Measurements from ENCODE around the gene PARVG. TPM values are rescaled to one million over a fixed set of nuclear protein-coding genes. Genes with fewer than 3 reads are reported as not detected.

The PARVG gene
- total RNA-seq, 1 experiment from 2014 or later: not detected

GRCh38 chr22:44139773-44140172 is 41.0 kb upstream of the PARVG start:
- H3K27me3 ChIP-seq (ENCODE audit: low read length): no peaks in the 10 kb centered on the region
- DNase-seq (no peak), ATAC-seq (no peak)
- H3K79me2 ChIP-seq (ENCODE audit: low read length): no peaks in the 10 kb centered on the region
- no peak overlapping the region for H3K4me2 ChIP-seq (ENCODE audit: low read length)
- no peaks in the 10 kb centered on the region for H3K9me3 ChIP-seq (ENCODE audit: low read length)
- no peaks in the 10 kb centered on the region for H3K9me2 ChIP-seq (replicated peaks; ENCODE audit: low read length)
- ChIA-PET POLR2A (ENCODE audit: unreplicated experiment) (no interaction called here), CTCF (no interaction called here)
- no peak overlapping the region for H3K4me3 ChIP-seq (ENCODE audit: low read length)
- no peak overlapping the region for H2AFZ ChIP-seq (ENCODE audit: low read length)
- H3K9ac ChIP-seq (ENCODE audit: low read length): no peak overlapping the region
- H3K27ac ChIP-seq (ENCODE audit: low read length): no peak overlapping the region
- no peaks in the 10 kb centered on the region for H4K20me1 ChIP-seq (ENCODE audit: low read length)
- peaks cover 23% of the 10 kb centered on the region for H3K36me3 ChIP-seq (ENCODE audit: low read depth, low read length)
- no peaks in the 10 kb centered on the region for H3F3A ChIP-seq (ENCODE audit: low read length, unreplicated experiment)
- no peaks in the 10 kb centered on the region for H3K4me1 ChIP-seq (ENCODE audit: insufficient read depth, low read length)
- no peak for TF ChIP-seq EZH2phosphoT487 (IDR thresholded peaks at IDR 0.05; ENCODE audit: borderline replicate concordance, low read length)
- TF ChIP-seq EZH2 (IDR thresholded peaks at IDR 0.05; ENCODE audit: low read length, unreplicated experiment): no peak
- TF ChIP-seq, protein P1, sequence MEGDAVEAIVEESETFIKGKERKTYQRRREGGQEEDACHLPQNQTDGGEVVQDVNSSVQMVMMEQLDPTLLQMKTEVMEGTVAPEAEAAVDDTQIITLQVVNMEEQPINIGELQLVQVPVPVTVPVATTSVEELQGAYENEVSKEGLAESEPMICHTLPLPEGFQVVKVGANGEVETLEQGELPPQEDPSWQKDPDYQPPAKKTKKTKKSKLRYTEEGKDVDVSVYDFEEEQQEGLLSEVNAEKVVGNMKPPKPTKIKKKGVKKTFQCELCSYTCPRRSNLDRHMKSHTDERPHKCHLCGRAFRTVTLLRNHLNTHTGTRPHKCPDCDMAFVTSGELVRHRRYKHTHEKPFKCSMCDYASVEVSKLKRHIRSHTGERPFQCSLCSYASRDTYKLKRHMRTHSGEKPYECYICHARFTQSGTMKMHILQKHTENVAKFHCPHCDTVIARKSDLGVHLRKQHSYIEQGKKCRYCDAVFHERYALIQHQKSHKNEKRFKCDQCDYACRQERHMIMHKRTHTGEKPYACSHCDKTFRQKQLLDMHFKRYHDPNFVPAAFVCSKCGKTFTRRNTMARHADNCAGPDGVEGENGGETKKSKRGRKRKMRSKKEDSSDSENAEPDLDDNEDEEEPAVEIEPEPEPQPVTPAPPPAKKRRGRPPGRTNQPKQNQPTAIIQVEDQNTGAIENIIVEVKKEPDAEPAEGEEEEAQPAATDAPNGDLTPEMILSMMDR (conservative IDR thresholded peaks at IDR 0.05; ENCODE audit: low read depth, low read length): no peak
- intact Hi-C loops (cut with micrococcal nuclease): no loop called here
- no TSS peak for BruUV-seq (replicated peaks)

- Histone ChIP-seq H3K79me2 (ENCODE audit: low read length) (no peaks in the 10 kb centered on the region), H3F3A (ENCODE audit: low read length, unreplicated experiment) (no peaks in the 10 kb centered on the region), H3K27me3 (ENCODE audit: low read length) (no peaks in the 10 kb centered on the region), H3K27ac (ENCODE audit: low read length) (no peak overlapping the region), H3K9ac (ENCODE audit: low read length) (no peak overlapping the region), H3K9me3 (ENCODE audit: low read length) (no peaks in the 10 kb centered on the region), H3K4me2 (ENCODE audit: low read length) (no peak overlapping the region), H3K9me2 (replicated peaks; ENCODE audit: low read length) (no peaks in the 10 kb centered on the region), H3K4me1 (ENCODE audit: insufficient read depth, low read length) (no peaks in the 10 kb centered on the region), H4K20me1 (ENCODE audit: low read length) (no peaks in the 10 kb centered on the region), H3K36me3 (ENCODE audit: low read depth, low read length) (peaks cover 4% of the 10 kb centered on the region), H2AFZ (ENCODE audit: low read length) (no peak overlapping the region), H3K4me3 (ENCODE audit: low read length) (no peak overlapping the region)
- no TSS peak for BruUV-seq (replicated peaks)
- ChIA-PET POLR2A (ENCODE audit: unreplicated experiment) (no interaction called here), CTCF (no interaction called here)
- DNase-seq (no peak), ATAC-seq (no peak)
- TF ChIP-seq EZH2phosphoT487 (IDR thresholded peaks at IDR 0.05; ENCODE audit: borderline replicate concordance, low read length) (no peak), EZH2 (IDR thresholded peaks at IDR 0.05; ENCODE audit: low read length, unreplicated experiment) (no peak)
- TF ChIP-seq, protein P1 (conservative IDR thresholded peaks at IDR 0.05; ENCODE audit: low read depth, low read length): no peak
- intact Hi-C loops (cut with micrococcal nuclease): no loop called here
Observed at GRCh38 chr22:44142421-44143104, 38.2 kb upstream of the PARVG start.

- POLR2A ChIA-PET (ENCODE audit: unreplicated experiment): no interaction called here
- ATAC-seq: no peak
Observed at GRCh38 chr22:44143105-44143474, 37.6 kb upstream of the PARVG start.

More at GRCh38 chr22:44143105-44143474, 37.6 kb upstream of the PARVG start:
- Histone ChIP-seq H4K20me1 (ENCODE audit: low read length) (no peaks in the 10 kb centered on the region), H3K4me1 (ENCODE audit: insufficient read depth, low read length) (no peaks in the 10 kb centered on the region), H3K27me3 (ENCODE audit: low read length) (no peaks in the 10 kb centered on the region), H3K79me2 (ENCODE audit: low read length) (no peaks in the 10 kb centered on the region), H3K9me2 (replicated peaks; ENCODE audit: low read length) (no peaks in the 10 kb centered on the region), H3K9me3 (ENCODE audit: low read length) (no peaks in the 10 kb centered on the region), H3K4me2 (ENCODE audit: low read length) (no peak overlapping the region), H3K27ac (ENCODE audit: low read length) (no peak overlapping the region), H3K4me3 (ENCODE audit: low read length) (no peak overlapping the region), H3F3A (ENCODE audit: low read length, unreplicated experiment) (no peaks in the 10 kb centered on the region), H3K36me3 (ENCODE audit: low read depth, low read length) (no peaks in the 10 kb centered on the region), H3K9ac (ENCODE audit: low read length) (no peak overlapping the region), H2AFZ (ENCODE audit: low read length) (no peak overlapping the region)
- BruUV-seq (replicated peaks): no TSS peak
- CTCF ChIA-PET: no interaction called here
- TF ChIP-seq, protein P1 (conservative IDR thresholded peaks at IDR 0.05; ENCODE audit: low read depth, low read length): no peak
- no peak for TF ChIP-seq EZH2 (IDR thresholded peaks at IDR 0.05; ENCODE audit: low read length, unreplicated experiment)
- TF ChIP-seq EZH2phosphoT487 (IDR thresholded peaks at IDR 0.05; ENCODE audit: borderline replicate concordance, low read length): no peak
- intact Hi-C loops (cut with micrococcal nuclease): no loop called here
- no peak for DNase-seq
